ENCODE measurements around the gene MLLT3. TPM values are rescaled to one million over a fixed set of nuclear protein-coding genes. Genes with fewer than 3 reads are reported as not detected.
A peak's percentile ranks its signal among the peaks of the same experiment; 100 is the strongest.

Gene MLLT3
- total RNA-seq, result 10 to 100 TPM; 29.8 to 51.0 (median 47.1) TPM

DNA sequence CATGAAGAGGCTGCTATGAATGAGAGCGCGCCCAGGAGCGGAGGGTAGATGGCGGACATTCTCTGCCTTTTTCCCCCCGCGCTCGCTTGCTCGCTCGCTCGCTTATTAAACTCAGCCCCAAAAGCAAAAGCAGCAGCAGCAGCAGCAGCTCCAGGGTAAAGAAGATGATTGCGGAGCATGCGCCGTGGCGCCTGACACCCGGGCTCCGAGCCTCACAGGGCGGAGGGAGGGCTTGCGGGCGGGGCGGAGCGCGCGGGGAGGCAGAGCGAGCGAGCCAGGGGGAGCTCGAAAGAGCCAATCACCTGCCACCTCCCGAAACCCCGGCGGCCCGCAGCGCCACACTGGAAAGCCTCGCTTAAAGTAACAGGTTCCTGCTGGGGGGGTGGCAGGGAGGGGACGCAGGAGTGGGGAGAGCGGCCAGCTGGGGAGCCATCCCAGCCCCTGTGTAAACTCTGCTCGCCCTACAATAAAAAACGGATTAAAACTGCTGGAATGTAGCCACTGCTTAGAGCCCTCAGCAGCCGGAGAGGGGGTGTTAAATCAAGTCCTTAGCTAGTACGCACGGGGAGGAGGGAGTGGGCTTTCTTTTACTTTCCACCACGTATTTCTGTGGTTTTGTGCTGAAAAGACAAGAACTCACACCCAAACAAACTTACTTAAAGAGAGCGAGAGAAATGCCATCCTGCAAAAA lies at the start of gene MLLT3:
Gene MLLT3 (minus strand): TSS at position 170 of the 691 bp plus-strand sequence.
- H3K36me3 ChIP-seq, result no peaks in the 10 kb centered on the region
- H3K4me1 ChIP-seq, result peaks cover 6 to 14% of the 10 kb centered on the region in 2 donors
- TF ChIP-seq POLR2A (IDR thresholded peaks at IDR 0.05), result peak in 1 of 2 donors; percentile 95
- TF ChIP-seq, protein P1, sequence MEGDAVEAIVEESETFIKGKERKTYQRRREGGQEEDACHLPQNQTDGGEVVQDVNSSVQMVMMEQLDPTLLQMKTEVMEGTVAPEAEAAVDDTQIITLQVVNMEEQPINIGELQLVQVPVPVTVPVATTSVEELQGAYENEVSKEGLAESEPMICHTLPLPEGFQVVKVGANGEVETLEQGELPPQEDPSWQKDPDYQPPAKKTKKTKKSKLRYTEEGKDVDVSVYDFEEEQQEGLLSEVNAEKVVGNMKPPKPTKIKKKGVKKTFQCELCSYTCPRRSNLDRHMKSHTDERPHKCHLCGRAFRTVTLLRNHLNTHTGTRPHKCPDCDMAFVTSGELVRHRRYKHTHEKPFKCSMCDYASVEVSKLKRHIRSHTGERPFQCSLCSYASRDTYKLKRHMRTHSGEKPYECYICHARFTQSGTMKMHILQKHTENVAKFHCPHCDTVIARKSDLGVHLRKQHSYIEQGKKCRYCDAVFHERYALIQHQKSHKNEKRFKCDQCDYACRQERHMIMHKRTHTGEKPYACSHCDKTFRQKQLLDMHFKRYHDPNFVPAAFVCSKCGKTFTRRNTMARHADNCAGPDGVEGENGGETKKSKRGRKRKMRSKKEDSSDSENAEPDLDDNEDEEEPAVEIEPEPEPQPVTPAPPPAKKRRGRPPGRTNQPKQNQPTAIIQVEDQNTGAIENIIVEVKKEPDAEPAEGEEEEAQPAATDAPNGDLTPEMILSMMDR (IDR thresholded peaks at IDR 0.05), result no peak
- H3K27ac ChIP-seq, result peak within 1 kb of the TSS; percentile 90 to 97 (median 95)
- 1% methylated on average over 14 to 34 of the region's 41 CpGs for WGBS, 2 donors
- DNase-seq, result peak; percentile 98
- no peaks in the 10 kb centered on the region for H3K27me3 ChIP-seq
- H3K4me3 ChIP-seq (replicated peaks in 1 of 3), result peak within 1 kb of the TSS; percentile 85 to 98 (median 95)
- intact Hi-C loops (cut with DNase I), result loop anchor here (5.0 to 10.0 kb wide), 2 partner anchors 268 to 320 kb away; no protein-coding TSS in a partner anchor
- H3K9me3 ChIP-seq, result no peaks in the 10 kb centered on the region

- Histone ChIP-seq H3K4me1 (no peaks in the 10 kb centered on the region), H3K27ac (no peak overlapping the region), H3K9me3 (no peaks in the 10 kb centered on the region), H3K36me3 (no peaks in the 10 kb centered on the region), H3K27me3 (no peaks in the 10 kb centered on the region), H3K4me3 (replicated peaks in 1 of 3) (no peak overlapping the region)
- intact Hi-C loops (cut with DNase I), result no loop called here
- WGBS, 2 donors, result 68 to 89% methylated on average over 4 of the region's 4 CpGs
- TF ChIP-seq POLR2A (IDR thresholded peaks at IDR 0.05), result no peak
- TF ChIP-seq, protein P1 (IDR thresholded peaks at IDR 0.05), result no peak
- no peak for DNase-seq
Observed at GRCh38 chr9:20671635-20672034, 49.3 kb upstream of the MLLT3 start.

- WGBS, 2 donors, result 66 to 76% methylated on average over 6 of the region's 6 CpGs
- H3K4me3 ChIP-seq (replicated peaks in 1 of 3), result no peak overlapping the region
- no peak for TF ChIP-seq POLR2A (IDR thresholded peaks at IDR 0.05)
- TF ChIP-seq, protein P1 (IDR thresholded peaks at IDR 0.05), result no peak
- H3K27ac ChIP-seq, result no peak overlapping the region
- no peaks in the 10 kb centered on the region for H3K36me3 ChIP-seq
- intact Hi-C loops (cut with DNase I), result no loop called here
- H3K27me3 ChIP-seq, result no peaks in the 10 kb centered on the region
- H3K9me3 ChIP-seq, result no peaks in the 10 kb centered on the region
- H3K4me1 ChIP-seq, result no peaks in the 10 kb centered on the region
- no peak for DNase-seq
Observed at GRCh38 chr9:20670395-20670794, 48.1 kb upstream of the MLLT3 start.

- TF ChIP-seq, protein P1 (IDR thresholded peaks at IDR 0.05), result no peak
- TF ChIP-seq POLR2A (IDR thresholded peaks at IDR 0.05), result no peak
- 94 to 95% methylated on average over 3 of the region's 3 CpGs for WGBS, 2 donors
- Histone ChIP-seq H3K4me3 (replicated peaks in 1 of 3) (no peak overlapping the region), H3K36me3 (no peaks in the 10 kb centered on the region), H3K4me1 (peaks cover 6 to 9% of the 10 kb centered on the region in 2 donors), H3K9me3 (no peaks in the 10 kb centered on the region), H3K27ac (no peak overlapping the region), H3K27me3 (no peaks in the 10 kb centered on the region)
- intact Hi-C loops (cut with DNase I), result no loop called here
- DNase-seq, result no peak
Observed at GRCh38 chr9:20664501-20664900, 42.2 kb upstream of the MLLT3 start.

GRCh38 chr9:20663133-20663532 lies 40.8 kb upstream of the MLLT3 start:
- Histone ChIP-seq H3K36me3 (no peaks in the 10 kb centered on the region), H3K4me1 (peaks cover 6 to 12% of the 10 kb centered on the region in 2 donors), H3K9me3 (no peaks in the 10 kb centered on the region), H3K27ac (no peak overlapping the region), H3K27me3 (no peaks in the 10 kb centered on the region), H3K4me3 (replicated peaks in 1 of 3) (no peak overlapping the region)
- 93 to 98% methylated on average over 2 of the region's 2 CpGs for WGBS, 2 donors
- intact Hi-C loops (cut with DNase I), result no loop called here
- TF ChIP-seq, protein P1 (IDR thresholded peaks at IDR 0.05), result no peak
- DNase-seq, result no peak

Measured in thyroid gland (tissue), 4 donors.